ENCODE measurements around the gene MRPS14. TPM values are rescaled to one million over a fixed set of nuclear protein-coding genes. Genes with fewer than 3 reads are reported as not detected.

Gene MRPS14
- total RNA-seq, 1 experiment from 2014 or later: 29.4 TPM

DNA sequence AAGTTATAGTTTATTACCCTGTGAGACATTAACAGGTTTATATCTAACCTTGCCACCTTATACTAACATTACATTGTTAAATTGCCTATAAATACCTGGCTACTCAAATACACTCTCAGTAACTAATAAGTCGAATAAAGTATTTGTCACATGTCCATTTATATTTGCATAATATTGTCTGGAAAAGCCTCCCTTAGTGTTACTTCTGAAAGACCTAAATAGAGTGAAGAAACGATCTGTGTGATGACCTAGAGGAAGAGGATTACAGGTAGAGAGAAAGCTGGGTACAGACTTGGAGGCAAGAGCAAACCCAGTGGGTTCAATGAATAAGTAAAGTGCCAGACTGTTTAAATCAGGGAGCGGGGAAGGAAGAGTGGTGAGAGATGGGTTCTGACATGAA lies 26.2 kb downstream of the MRPS14 start:
- Histone ChIP-seq H4K20me1 (ENCODE audit: insufficient read depth) (peaks cover 7% of the 10 kb centered on the region; the same call in 1 of the 2 replicates), H3K4me2 (ENCODE audit: low read length) (no peak overlapping the region), H3K9ac (ENCODE audit: low read length) (no peak overlapping the region), H3K36me3 (ENCODE audit: control insufficient read depth in 1 of 2, insufficient read depth in 2 of 2, low read length in 2 of 2) (no peaks in the 10 kb centered on the region), H3K27me3 (ENCODE audit: insufficient read depth, low read length) (no peaks in the 10 kb centered on the region), H3K9me2 (ENCODE audit: insufficient read depth) (no peaks in the 10 kb centered on the region), H3K4me3 (replicated peaks in 1 of 2; ENCODE audit: low read depth in 1 of 2, low read length in 2 of 2) (no peak overlapping the region), H3K4me1 (ENCODE audit: control insufficient read depth in 1 of 2, insufficient read depth in 2 of 2, low read length in 2 of 2) (peaks cover 5 to 29% of the 10 kb centered on the region in 2 experiments), H3K27ac (ENCODE audit: low read depth, low read length) (no peak overlapping the region), H2AFZ (ENCODE audit: low read depth, low read length, poor library complexity, severe bottlenecking) (no peak overlapping the region), H3K79me2 (ENCODE audit: insufficient read depth, low read length) (peaks cover 30% of the 10 kb centered on the region), H3K9me3 (ENCODE audit: control insufficient read depth in 1 of 2, insufficient read depth in 1 of 2, low read depth in 1 of 2, low read length in 2 of 2) (no peaks in the 10 kb centered on the region)
- BruUV-seq (replicated peaks): no TSS peak
- TF ChIP-seq CBX3 (IDR thresholded peaks at IDR 0.05; ENCODE audit: low read depth) (no peak), SP1 (IDR thresholded peaks at IDR 0.05; ENCODE audit: low read depth) (no peak), SRF (IDR thresholded peaks at IDR 0.05; ENCODE audit: low read depth) (no peak), EGR1 (IDR thresholded peaks at IDR 0.05; ENCODE audit: low read depth) (no peak), JUND (IDR thresholded peaks at IDR 0.05) (no peak), ELF1 (IDR thresholded peaks at IDR 0.05; ENCODE audit: borderline replicate concordance, low read depth) (no peak), ZFX (IDR thresholded peaks at IDR 0.05) (no peak), SIN3A (IDR thresholded peaks at IDR 0.05; ENCODE audit: low read depth) (no peak)
- TF ChIP-seq, protein P1, sequence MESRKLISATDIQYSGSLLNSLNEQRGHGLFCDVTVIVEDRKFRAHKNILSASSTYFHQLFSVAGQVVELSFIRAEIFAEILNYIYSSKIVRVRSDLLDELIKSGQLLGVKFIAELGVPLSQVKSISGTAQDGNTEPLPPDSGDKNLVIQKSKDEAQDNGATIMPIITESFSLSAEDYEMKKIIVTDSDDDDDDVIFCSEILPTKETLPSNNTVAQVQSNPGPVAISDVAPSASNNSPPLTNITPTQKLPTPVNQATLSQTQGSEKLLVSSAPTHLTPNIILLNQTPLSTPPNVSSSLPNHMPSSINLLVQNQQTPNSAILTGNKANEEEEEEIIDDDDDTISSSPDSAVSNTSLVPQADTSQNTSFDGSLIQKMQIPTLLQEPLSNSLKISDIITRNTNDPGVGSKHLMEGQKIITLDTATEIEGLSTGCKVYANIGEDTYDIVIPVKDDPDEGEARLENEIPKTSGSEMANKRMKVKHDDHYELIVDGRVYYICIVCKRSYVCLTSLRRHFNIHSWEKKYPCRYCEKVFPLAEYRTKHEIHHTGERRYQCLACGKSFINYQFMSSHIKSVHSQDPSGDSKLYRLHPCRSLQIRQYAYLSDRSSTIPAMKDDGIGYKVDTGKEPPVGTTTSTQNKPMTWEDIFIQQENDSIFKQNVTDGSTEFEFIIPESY (IDR thresholded peaks at IDR 0.05; ENCODE audit: extremely low read depth, insufficient replicate concordance, low read length): no peak
- TF ChIP-seq, protein P2, sequence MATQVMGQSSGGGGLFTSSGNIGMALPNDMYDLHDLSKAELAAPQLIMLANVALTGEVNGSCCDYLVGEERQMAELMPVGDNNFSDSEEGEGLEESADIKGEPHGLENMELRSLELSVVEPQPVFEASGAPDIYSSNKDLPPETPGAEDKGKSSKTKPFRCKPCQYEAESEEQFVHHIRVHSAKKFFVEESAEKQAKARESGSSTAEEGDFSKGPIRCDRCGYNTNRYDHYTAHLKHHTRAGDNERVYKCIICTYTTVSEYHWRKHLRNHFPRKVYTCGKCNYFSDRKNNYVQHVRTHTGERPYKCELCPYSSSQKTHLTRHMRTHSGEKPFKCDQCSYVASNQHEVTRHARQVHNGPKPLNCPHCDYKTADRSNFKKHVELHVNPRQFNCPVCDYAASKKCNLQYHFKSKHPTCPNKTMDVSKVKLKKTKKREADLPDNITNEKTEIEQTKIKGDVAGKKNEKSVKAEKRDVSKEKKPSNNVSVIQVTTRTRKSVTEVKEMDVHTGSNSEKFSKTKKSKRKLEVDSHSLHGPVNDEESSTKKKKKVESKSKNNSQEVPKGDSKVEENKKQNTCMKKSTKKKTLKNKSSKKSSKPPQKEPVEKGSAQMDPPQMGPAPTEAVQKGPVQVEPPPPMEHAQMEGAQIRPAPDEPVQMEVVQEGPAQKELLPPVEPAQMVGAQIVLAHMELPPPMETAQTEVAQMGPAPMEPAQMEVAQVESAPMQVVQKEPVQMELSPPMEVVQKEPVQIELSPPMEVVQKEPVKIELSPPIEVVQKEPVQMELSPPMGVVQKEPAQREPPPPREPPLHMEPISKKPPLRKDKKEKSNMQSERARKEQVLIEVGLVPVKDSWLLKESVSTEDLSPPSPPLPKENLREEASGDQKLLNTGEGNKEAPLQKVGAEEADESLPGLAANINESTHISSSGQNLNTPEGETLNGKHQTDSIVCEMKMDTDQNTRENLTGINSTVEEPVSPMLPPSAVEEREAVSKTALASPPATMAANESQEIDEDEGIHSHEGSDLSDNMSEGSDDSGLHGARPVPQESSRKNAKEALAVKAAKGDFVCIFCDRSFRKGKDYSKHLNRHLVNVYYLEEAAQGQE (IDR thresholded peaks at IDR 0.05; ENCODE audit: low read depth): no peak
- ATAC-seq (no peak), DNase-seq (ENCODE audit: low read depth, low spot score) (no peak)
- RAD21 ChIA-PET (ENCODE audit: low non-redundant PET in 1 of 2, low total read pairs in 2 of 2, uncharacterized antibody in 2 of 2, unreplicated experiment in 2 of 2): no interaction called here
- intact Hi-C loops (cut with micrococcal nuclease): loop anchor here (5.0 kb wide), 1 partner anchor 735 kb away; no protein-coding TSS in a partner anchor
- CTCF ChIA-PET: interaction anchor here (1.3 kb wide), 1 partner anchor 735 kb away, joined by 3 read pairs; no protein-coding TSS in a partner anchor
- POLR2A ChIA-PET: no interaction called here

Measured in HCT116 (cell line).